ENCODE results near the gene TENT5C. TPM values are rescaled to one million over a fixed set of nuclear protein-coding genes. Genes with fewer than 3 reads are reported as not detected.

The TENT5C gene
- total RNA-seq, 1 experiment from 2014 or later: 0.63 TPM

GRCh38 chr1:117621316-117621715 lies 15.5 kb downstream of the TENT5C start:
- in situ Hi-C loops (cut with HindIII; ENCODE audit: low pct_unique_long_range_greater_than_20kb, low sequenced_read_pairs): no loop called here

GRCh38 chr1:117622726-117623125 lies 16.9 kb downstream of the TENT5C start:
- no peak for DNase-seq (ENCODE audit: low read depth, low spot score)

More at GRCh38 chr1:117621316-117621715, 15.5 kb downstream of the TENT5C start:
- no peak for DNase-seq (ENCODE audit: low read depth, low spot score)

GRCh38 chr1:117623141-117623540 lies 17.3 kb downstream of the TENT5C start:
- in situ Hi-C loops (cut with HindIII; ENCODE audit: low pct_unique_long_range_greater_than_20kb, low sequenced_read_pairs): no loop called here
- no peak for DNase-seq (ENCODE audit: low read depth, low spot score)

More at GRCh38 chr1:117622726-117623125, 16.9 kb downstream of the TENT5C start:
- in situ Hi-C loops (cut with HindIII; ENCODE audit: low pct_unique_long_range_greater_than_20kb, low sequenced_read_pairs): no loop called here

- in situ Hi-C loops (cut with HindIII; ENCODE audit: low pct_unique_long_range_greater_than_20kb, low sequenced_read_pairs): no loop called here
- DNase-seq (ENCODE audit: low read depth, low spot score): no peak
These were observed 17.9 kb downstream of the TENT5C start for GRCh38 chr1:117623698-117624097.

- no peak for DNase-seq (ENCODE audit: low read depth, low spot score)
- in situ Hi-C loops (cut with HindIII; ENCODE audit: low pct_unique_long_range_greater_than_20kb, low sequenced_read_pairs): no loop called here
These were observed 21.8 kb downstream of the TENT5C start for GRCh38 chr1:117627546-117628130.

GRCh38 chr1:117628343-117628742 lies 22.5 kb downstream of the TENT5C start:
- in situ Hi-C loops (cut with HindIII; ENCODE audit: low pct_unique_long_range_greater_than_20kb, low sequenced_read_pairs): no loop called here
- no peak for DNase-seq (ENCODE audit: low read depth, low spot score)

GRCh38 chr1:117629625-117630422 lies 24.0 kb downstream of the TENT5C start:
- in situ Hi-C loops (cut with HindIII; ENCODE audit: low pct_unique_long_range_greater_than_20kb, low sequenced_read_pairs): no loop called here
- DNase-seq (ENCODE audit: low read depth, low spot score): no peak

- DNase-seq (ENCODE audit: low read depth, low spot score): no peak
- in situ Hi-C loops (cut with HindIII; ENCODE audit: low pct_unique_long_range_greater_than_20kb, low sequenced_read_pairs): no loop called here
These were observed 24.7 kb downstream of the TENT5C start for GRCh38 chr1:117630423-117630998.

- no peak for DNase-seq (ENCODE audit: low read depth, low spot score)
- in situ Hi-C loops (cut with HindIII; ENCODE audit: low pct_unique_long_range_greater_than_20kb, low sequenced_read_pairs): no loop called here
These were observed 25.7 kb downstream of the TENT5C start for GRCh38 chr1:117631359-117632160.

- in situ Hi-C loops (cut with HindIII; ENCODE audit: low pct_unique_long_range_greater_than_20kb, low sequenced_read_pairs): no loop called here
- DNase-seq (ENCODE audit: low read depth, low spot score): no peak
These were observed 26.6 kb downstream of the TENT5C start for GRCh38 chr1:117632269-117633067.

- in situ Hi-C loops (cut with HindIII; ENCODE audit: low pct_unique_long_range_greater_than_20kb, low sequenced_read_pairs): no loop called here
- no peak for DNase-seq (ENCODE audit: low read depth, low spot score)
These were observed 27.2 kb downstream of the TENT5C start for GRCh38 chr1:117633068-117633345.

- DNase-seq (ENCODE audit: low read depth, low spot score): no peak
- in situ Hi-C loops (cut with HindIII; ENCODE audit: low pct_unique_long_range_greater_than_20kb, low sequenced_read_pairs): no loop called here
These were observed 27.6 kb downstream of the TENT5C start for GRCh38 chr1:117633423-117633822.

- no peak for DNase-seq (ENCODE audit: low read depth, low spot score)
- in situ Hi-C loops (cut with HindIII; ENCODE audit: low pct_unique_long_range_greater_than_20kb, low sequenced_read_pairs): no loop called here
These were observed 28.1 kb downstream of the TENT5C start for GRCh38 chr1:117633936-117634335.

GRCh38 chr1:117634631-117635030 lies 28.8 kb downstream of the TENT5C start:
- no peak for DNase-seq (ENCODE audit: low read depth, low spot score)
- in situ Hi-C loops (cut with HindIII; ENCODE audit: low pct_unique_long_range_greater_than_20kb, low sequenced_read_pairs): no loop called here

- in situ Hi-C loops (cut with HindIII; ENCODE audit: low pct_unique_long_range_greater_than_20kb, low sequenced_read_pairs): no loop called here
- no peak for DNase-seq (ENCODE audit: low read depth, low spot score)
These were observed 30.0 kb downstream of the TENT5C start for GRCh38 chr1:117635805-117636204.

- in situ Hi-C loops (cut with HindIII; ENCODE audit: low pct_unique_long_range_greater_than_20kb, low sequenced_read_pairs): no loop called here
- DNase-seq (ENCODE audit: low read depth, low spot score): no peak
These were observed 31.0 kb downstream of the TENT5C start for GRCh38 chr1:117636637-117637425.

GRCh38 chr1:117638141-117638540 lies 32.3 kb downstream of the TENT5C start:
- DNase-seq (ENCODE audit: low read depth, low spot score): no peak
- in situ Hi-C loops (cut with HindIII; ENCODE audit: low pct_unique_long_range_greater_than_20kb, low sequenced_read_pairs): no loop called here
